ENCODE results near the gene PWP1. TPM values are rescaled to one million over a fixed set of nuclear protein-coding genes. Genes with fewer than 3 reads are reported as not detected.

Gene PWP1
- total and polyA plus RNA-seq, 2 experiments from 2014 or later: 110 to 211 TPM

DNA sequence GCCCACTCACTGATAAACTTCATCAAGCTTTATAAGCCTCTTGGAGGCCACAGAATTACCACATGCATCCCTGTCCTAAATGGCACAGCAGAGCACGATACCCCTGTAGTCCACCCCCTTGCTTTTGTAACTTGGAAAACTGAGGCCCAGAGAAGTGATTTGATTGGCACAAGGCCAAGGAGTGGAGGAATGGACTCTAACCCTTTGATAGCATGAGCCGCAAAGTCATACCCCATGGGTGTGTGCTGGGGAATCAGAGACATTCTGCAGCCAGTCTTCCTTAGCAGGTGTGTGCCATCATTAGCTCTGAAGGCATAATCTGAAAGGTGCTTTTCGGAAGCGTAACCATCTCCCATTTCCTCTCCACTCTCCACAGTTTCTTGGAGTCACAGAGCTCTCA, 28.5 kb upstream of the PWP1 start (continued):
- TF ChIP-seq, protein P1, sequence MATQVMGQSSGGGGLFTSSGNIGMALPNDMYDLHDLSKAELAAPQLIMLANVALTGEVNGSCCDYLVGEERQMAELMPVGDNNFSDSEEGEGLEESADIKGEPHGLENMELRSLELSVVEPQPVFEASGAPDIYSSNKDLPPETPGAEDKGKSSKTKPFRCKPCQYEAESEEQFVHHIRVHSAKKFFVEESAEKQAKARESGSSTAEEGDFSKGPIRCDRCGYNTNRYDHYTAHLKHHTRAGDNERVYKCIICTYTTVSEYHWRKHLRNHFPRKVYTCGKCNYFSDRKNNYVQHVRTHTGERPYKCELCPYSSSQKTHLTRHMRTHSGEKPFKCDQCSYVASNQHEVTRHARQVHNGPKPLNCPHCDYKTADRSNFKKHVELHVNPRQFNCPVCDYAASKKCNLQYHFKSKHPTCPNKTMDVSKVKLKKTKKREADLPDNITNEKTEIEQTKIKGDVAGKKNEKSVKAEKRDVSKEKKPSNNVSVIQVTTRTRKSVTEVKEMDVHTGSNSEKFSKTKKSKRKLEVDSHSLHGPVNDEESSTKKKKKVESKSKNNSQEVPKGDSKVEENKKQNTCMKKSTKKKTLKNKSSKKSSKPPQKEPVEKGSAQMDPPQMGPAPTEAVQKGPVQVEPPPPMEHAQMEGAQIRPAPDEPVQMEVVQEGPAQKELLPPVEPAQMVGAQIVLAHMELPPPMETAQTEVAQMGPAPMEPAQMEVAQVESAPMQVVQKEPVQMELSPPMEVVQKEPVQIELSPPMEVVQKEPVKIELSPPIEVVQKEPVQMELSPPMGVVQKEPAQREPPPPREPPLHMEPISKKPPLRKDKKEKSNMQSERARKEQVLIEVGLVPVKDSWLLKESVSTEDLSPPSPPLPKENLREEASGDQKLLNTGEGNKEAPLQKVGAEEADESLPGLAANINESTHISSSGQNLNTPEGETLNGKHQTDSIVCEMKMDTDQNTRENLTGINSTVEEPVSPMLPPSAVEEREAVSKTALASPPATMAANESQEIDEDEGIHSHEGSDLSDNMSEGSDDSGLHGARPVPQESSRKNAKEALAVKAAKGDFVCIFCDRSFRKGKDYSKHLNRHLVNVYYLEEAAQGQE (IDR thresholded peaks at IDR 0.05; ENCODE audit: unreplicated experiment): no peak
- TF ChIP-seq JUNB (IDR thresholded peaks at IDR 0.05; ENCODE audit: unreplicated experiment) (no peak), EZH2 (IDR thresholded peaks at IDR 0.05; ENCODE audit: low read depth, unreplicated experiment) (no peak), ZNF114 (CRISPR knock-in tag; IDR thresholded peaks at IDR 0.05) (no peak), NANOG (IDR thresholded peaks at IDR 0.05; ENCODE audit: borderline replicate concordance) (no peak), STAT1 (IDR thresholded peaks at IDR 0.05; ENCODE audit: unreplicated experiment) (no peak), CREB1 (CRISPR knock-in tag; IDR thresholded peaks at IDR 0.05; ENCODE audit: low read depth) (no peak)
- TF ChIP-seq, protein P2, sequence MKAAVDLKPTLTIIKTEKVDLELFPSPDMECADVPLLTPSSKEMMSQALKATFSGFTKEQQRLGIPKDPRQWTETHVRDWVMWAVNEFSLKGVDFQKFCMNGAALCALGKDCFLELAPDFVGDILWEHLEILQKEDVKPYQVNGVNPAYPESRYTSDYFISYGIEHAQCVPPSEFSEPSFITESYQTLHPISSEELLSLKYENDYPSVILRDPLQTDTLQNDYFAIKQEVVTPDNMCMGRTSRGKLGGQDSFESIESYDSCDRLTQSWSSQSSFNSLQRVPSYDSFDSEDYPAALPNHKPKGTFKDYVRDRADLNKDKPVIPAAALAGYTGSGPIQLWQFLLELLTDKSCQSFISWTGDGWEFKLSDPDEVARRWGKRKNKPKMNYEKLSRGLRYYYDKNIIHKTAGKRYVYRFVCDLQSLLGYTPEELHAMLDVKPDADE (IDR thresholded peaks at IDR 0.05): no peak

DNA sequence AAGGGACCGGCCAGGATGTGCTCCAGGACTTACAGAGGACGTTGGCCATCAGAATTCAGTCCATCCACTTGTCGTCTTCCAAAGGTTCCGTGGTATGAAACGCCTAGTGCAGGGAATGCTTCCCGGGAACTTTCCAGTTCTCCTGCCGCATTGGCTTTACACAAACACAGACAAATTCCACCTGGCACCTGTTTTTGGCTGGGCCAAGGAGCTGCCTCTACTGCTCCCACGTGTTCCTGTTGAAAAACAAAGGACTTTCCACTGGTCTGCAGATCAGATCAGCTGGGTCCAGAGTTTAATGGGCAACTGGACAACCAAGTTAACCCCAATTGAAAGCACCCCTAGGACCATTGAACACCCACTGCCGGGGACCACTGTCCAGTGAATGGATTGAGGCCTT, 28.0 kb upstream of the PWP1 start:
- no peak for DNase-seq (ENCODE audit: low spot score)
- H3K36me3 Mint-ChIP-seq (ENCODE audit: low read depth): no peaks in the 10 kb centered on the region
- peaks cover 3% of the 10 kb centered on the region for H3K27me3 Mint-ChIP-seq (ENCODE audit: insufficient read depth, low read depth, poor library complexity)
- H3K4me3 ChIP-seq: no peak overlapping the region
- no peak overlapping the region for H2AFZ ChIP-seq
- no peaks in the 10 kb centered on the region for H3K36me3 ChIP-seq (ENCODE audit: insufficient read depth)
- no peak for ATAC-seq
- peaks cover 15% of the 10 kb centered on the region for H3K4me1 ChIP-seq (ENCODE audit: insufficient read depth)
- H3K27ac ChIP-seq (ENCODE audit: low read depth): no peak overlapping the region
- H3F3A ChIP-seq (replicated peaks; ENCODE audit: low read depth): no peaks in the 10 kb centered on the region
- H3K9me2 ChIP-seq (ENCODE audit: insufficient read depth): peaks cover 2% of the 10 kb centered on the region; the same call in 1 of the 2 replicates
- H3K4me3 Mint-ChIP-seq: no peak overlapping the region
- H3K4me1 Mint-ChIP-seq: peaks cover 20% of the 10 kb centered on the region
- H3K79me2 ChIP-seq (replicated peaks; ENCODE audit: insufficient read depth): no peaks in the 10 kb centered on the region
- H4K20me1 ChIP-seq (replicated peaks; ENCODE audit: insufficient read depth): no peaks in the 10 kb centered on the region; the same call in 1 of the 2 replicates
- no peaks in the 10 kb centered on the region for H3K27me3 ChIP-seq (ENCODE audit: insufficient read depth)
- no peaks in the 10 kb centered on the region for H3K9me3 Mint-ChIP-seq
- no peak overlapping the region for H3K27ac Mint-ChIP-seq
- H3K4me2 ChIP-seq: no peak overlapping the region
- no peak for TF ChIP-seq ZNF331 (CRISPR knock-in tag; IDR thresholded peaks at IDR 0.05; ENCODE audit: low read depth)
- no peak for TF ChIP-seq POLR2AphosphoS5 (IDR thresholded peaks at IDR 0.05; ENCODE audit: low read depth)
- TF ChIP-seq STAT1 (IDR thresholded peaks at IDR 0.05; ENCODE audit: unreplicated experiment): no peak
- TF ChIP-seq EZH2 (IDR thresholded peaks at IDR 0.05; ENCODE audit: low read depth, unreplicated experiment): no peak
- no peak for TF ChIP-seq EZH2phosphoT487 (IDR thresholded peaks at IDR 0.05; ENCODE audit: unreplicated experiment)
- TF ChIP-seq, protein P1 (IDR thresholded peaks at IDR 0.05; ENCODE audit: unreplicated experiment): no peak
- TF ChIP-seq, protein P3, sequence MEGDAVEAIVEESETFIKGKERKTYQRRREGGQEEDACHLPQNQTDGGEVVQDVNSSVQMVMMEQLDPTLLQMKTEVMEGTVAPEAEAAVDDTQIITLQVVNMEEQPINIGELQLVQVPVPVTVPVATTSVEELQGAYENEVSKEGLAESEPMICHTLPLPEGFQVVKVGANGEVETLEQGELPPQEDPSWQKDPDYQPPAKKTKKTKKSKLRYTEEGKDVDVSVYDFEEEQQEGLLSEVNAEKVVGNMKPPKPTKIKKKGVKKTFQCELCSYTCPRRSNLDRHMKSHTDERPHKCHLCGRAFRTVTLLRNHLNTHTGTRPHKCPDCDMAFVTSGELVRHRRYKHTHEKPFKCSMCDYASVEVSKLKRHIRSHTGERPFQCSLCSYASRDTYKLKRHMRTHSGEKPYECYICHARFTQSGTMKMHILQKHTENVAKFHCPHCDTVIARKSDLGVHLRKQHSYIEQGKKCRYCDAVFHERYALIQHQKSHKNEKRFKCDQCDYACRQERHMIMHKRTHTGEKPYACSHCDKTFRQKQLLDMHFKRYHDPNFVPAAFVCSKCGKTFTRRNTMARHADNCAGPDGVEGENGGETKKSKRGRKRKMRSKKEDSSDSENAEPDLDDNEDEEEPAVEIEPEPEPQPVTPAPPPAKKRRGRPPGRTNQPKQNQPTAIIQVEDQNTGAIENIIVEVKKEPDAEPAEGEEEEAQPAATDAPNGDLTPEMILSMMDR (conservative IDR thresholded peaks at IDR 0.05; ENCODE audit: low read depth in 2 of 2): no peak
- no peak for TF ChIP-seq NANOG (IDR thresholded peaks at IDR 0.05; ENCODE audit: borderline replicate concordance)

All from GM23338 (cell line).